C4-2B (cell line): ENCODE data around the gene XYLT1.

Experiments
- H3K27ac ChIP-seq: fragments of 450-650 bp; 2 replicates; pipeline ENCODE4 v1.5.1; 2017
- CTCF ChIP-seq: fragments of 450-650 bp; conservative IDR thresholded peaks from 2 replicates; pipeline ENCODE4 v1.5.1; 2017; ENCODE audit warnings: mild to moderate bottlenecking
- ZFX ChIP-seq: fragments of 450-650 bp; IDR thresholded peaks from 2 replicates; pipeline ENCODE4 v1.6.1; 2017

The XYLT1 gene

GRCh38 chr16:17359788-17360390 lies 110.9 kb downstream of the XYLT1 start:
- no peak overlapping the region for H3K27ac ChIP-seq
- TF ChIP-seq ZFX, result no peak
- TF ChIP-seq CTCF, result no peak

- H3K27ac ChIP-seq, result no peak overlapping the region
- no peak for TF ChIP-seq ZFX
Measured at GRCh38 chr16:17358846-17359245, 111.9 kb downstream of the XYLT1 start.

- TF ChIP-seq CTCF, result no peak
- no peak for TF ChIP-seq ZFX
- no peak overlapping the region for H3K27ac ChIP-seq
Measured at GRCh38 chr16:17358355-17358754, 112.4 kb downstream of the XYLT1 start.

GRCh38 chr16:17357307-17358062 lies 113.3 kb downstream of the XYLT1 start:
- no peak overlapping the region for H3K27ac ChIP-seq
- TF ChIP-seq ZFX (no peak), CTCF (no peak)

- H3K27ac ChIP-seq, result no peak overlapping the region
- TF ChIP-seq ZFX, result no peak
- no peak for TF ChIP-seq CTCF
Measured at GRCh38 chr16:17356243-17356933, 114.4 kb downstream of the XYLT1 start.

- H3K27ac ChIP-seq, result no peak overlapping the region
- TF ChIP-seq ZFX (no peak), CTCF (no peak)
Measured at GRCh38 chr16:17354685-17355084, 116.1 kb downstream of the XYLT1 start.

GRCh38 chr16:17354141-17354601 lies 116.6 kb downstream of the XYLT1 start:
- H3K27ac ChIP-seq, result no peak overlapping the region
- TF ChIP-seq ZFX (no peak), CTCF (no peak)
